T-helper 2 cell treated with Interferon-gamma antibody and Interleukin-4, amounts not matched to agents 5 μg/mL and 100 μg/mL, for 36 hours (primary cell): ENCODE measurements around the gene SNRNP40.
"Not testable (repeated sequence)": the region's sequence is repeated elsewhere in the genome, so short reads cannot be mapped to it uniquely, and the experiment has no call there.

Experiments used
- DNase-seq: peaks from one replicate; pipeline ENCODE4 v3.0.0; 2021; ENCODE audit warnings: low spot score
- H3K27ac Mint-ChIP-seq: one replicate; pipeline ENCODE4 v1.8.0; 2021; ENCODE audit warnings: mild to moderate bottlenecking, mixed read lengths
- H3K27me3 Mint-ChIP-seq: one replicate; pipeline ENCODE4 v1.8.0; 2021; ENCODE audit warnings: low read depth, mixed read lengths
- H3K36me3 Mint-ChIP-seq: one replicate; pipeline ENCODE4 v1.8.0; 2021; ENCODE audit warnings: low read depth, mixed read lengths
- H3K4me1 Mint-ChIP-seq: one replicate; pipeline ENCODE4 v1.8.0; 2021; ENCODE audit warnings: low read depth, mixed read lengths
- H3K4me3 Mint-ChIP-seq: one replicate; pipeline ENCODE4 v1.8.0; 2022; ENCODE audit warnings: mild to moderate bottlenecking, moderate library complexity, mixed read lengths
- H3K9me3 Mint-ChIP-seq: one replicate; pipeline ENCODE4 v1.8.0; 2021; ENCODE audit warnings: mixed read lengths

SNRNP40 gene

DNA sequence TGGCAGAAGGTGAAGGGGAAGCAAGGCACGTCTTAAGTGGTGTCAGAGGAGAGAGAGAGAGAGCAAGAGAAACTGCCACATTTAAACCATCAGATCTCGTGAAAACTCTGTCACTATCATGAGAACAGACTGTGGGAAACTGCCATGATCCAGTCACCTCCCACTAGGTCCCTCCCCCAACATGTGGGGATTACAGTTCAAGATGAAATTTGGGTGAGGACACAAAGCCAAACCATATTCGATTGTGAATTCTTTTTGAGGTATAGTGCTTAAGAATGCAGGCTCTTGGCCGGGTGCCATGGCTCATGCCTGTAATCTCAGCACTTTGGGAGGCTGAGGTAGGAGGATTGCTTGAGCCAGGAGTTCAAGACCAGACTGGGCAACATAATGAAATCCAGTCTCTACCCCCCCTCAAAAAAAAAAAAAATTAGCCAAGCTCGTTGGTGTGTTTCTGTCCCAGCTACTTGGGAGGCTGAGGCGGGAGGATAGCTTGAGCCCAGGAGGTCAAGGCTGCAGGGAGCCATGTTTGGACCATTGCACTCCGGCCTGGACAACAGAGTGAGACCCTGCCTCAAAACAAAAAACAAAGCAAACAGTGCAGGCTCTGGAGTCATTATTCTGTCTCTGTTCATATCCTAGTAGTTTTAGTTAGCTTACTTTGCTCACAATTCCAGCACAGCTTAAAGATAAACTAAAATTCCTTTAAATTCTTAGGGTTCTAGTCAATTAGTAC is 6.3 kb upstream of the SNRNP40 start:
- H3K4me1 Mint-ChIP-seq, result peaks cover 11% of the 10 kb centered on the region
- H3K36me3 Mint-ChIP-seq, result no peaks in the 10 kb centered on the region
- no peak overlapping the region for H3K27ac Mint-ChIP-seq
- no peak for DNase-seq
- no peak overlapping the region for H3K4me3 Mint-ChIP-seq
- no peaks in the 10 kb centered on the region for H3K9me3 Mint-ChIP-seq
- no peaks in the 10 kb centered on the region for H3K27me3 Mint-ChIP-seq

DNA sequence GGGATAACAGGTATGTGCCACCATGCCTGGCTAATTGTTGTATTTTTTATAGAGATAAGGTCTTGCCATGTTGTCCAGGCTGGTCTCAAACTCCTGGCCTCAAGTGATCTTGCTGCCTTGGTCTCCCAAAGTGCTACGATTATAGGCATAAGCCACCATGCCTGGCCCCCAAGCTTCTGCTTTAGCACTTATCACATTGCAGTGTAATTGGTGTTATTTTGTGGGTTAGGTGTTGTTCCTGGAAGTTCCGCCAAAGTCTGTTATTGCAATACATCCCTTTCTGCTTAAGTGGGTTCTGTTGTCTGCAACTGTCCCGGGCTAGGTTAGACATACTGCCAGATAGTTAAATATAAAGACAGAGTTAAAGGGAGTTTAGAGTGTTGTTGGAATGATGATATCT is 3.6 kb upstream of the SNRNP40 start:
- Mint-ChIP-seq H3K9me3 (no peaks in the 10 kb centered on the region), H3K36me3 (peaks cover 5% of the 10 kb centered on the region), H3K4me3 (no peak overlapping the region), H3K4me1 (peaks cover 15% of the 10 kb centered on the region), H3K27me3 (no peaks in the 10 kb centered on the region), H3K27ac (no peak overlapping the region)
- DNase-seq, result no peak

DNA sequence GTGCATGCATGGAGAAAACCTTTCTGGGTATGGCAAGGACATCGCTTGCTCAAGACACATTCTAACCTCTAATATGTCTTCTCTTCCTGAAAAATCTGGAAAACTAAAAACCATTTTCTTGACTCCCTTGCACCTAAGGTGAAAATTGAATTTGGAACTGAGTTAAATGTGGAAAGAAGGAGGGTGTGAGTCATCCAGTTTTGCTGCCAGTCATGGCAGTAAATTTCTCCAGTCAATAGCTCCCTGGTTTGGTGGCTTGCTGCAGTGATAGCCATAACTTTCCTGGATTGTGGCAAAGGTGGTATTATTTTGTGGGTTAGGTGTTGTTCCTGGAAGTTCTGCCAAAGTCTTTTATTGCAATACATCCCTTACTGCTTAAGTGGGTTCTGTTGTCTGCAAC is 2.8 kb upstream of the SNRNP40 start:
- Mint-ChIP-seq H3K4me3 (no peak overlapping the region), H3K27ac (no peak overlapping the region), H3K4me1 (peaks cover 19% of the 10 kb centered on the region), H3K9me3 (no peaks in the 10 kb centered on the region), H3K36me3 (peaks cover 9% of the 10 kb centered on the region), H3K27me3 (no peaks in the 10 kb centered on the region)
- no peak for DNase-seq

DNA sequence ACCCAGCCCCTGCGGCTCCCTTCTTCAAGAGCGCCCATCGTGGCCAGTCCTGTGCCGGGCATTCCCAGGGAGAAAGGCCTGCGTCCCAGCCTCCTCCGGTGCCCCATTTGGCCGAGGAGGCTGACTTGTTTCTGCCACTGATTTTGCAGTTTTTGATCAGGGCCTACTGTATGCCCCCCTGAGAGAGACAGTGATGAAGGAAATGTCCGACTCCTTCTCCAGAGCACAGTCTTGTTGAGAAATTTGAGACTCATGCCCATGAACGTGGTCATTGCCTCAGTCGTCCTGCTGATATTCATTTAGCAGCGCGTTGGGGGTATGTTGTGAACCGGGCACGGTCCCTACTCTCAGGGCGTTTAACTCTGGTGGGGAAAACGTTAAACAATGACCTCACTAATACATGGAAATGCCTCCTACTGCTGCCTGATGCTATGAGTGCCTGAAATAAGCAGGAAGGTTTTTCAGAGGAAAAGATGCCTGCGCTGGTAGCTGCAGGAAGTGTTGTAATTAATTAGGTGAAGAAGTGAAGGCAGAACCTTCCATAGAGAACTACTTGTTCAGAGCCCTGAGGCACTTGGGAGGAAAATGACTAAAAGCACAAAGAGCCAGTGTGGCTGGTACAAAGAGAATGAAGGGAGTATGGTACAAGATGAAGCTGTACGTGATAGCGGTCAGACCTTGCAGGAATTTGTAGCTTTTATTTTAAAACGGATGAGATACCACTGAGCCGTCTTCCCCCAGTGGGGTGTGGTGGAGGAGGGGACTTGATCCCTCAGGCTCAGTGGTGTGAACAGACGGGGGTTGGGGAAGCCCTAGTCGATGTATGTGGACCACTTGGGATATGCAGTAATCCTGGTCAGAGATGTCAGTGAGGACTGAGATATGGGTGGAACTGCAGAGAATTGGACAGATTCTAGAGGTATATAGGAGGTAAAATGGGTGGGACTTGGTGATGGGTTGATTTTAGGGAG is 974 bp upstream of the SNRNP40 start:
- H3K4me1 Mint-ChIP-seq, result peaks cover 19% of the 10 kb centered on the region
- no peak overlapping the region for H3K4me3 Mint-ChIP-seq
- H3K27me3 Mint-ChIP-seq, result no peaks in the 10 kb centered on the region
- DNase-seq, result no peak
- no peak overlapping the region for H3K27ac Mint-ChIP-seq
- peaks cover 20% of the 10 kb centered on the region for H3K36me3 Mint-ChIP-seq
- no peaks in the 10 kb centered on the region for H3K9me3 Mint-ChIP-seq

DNA sequence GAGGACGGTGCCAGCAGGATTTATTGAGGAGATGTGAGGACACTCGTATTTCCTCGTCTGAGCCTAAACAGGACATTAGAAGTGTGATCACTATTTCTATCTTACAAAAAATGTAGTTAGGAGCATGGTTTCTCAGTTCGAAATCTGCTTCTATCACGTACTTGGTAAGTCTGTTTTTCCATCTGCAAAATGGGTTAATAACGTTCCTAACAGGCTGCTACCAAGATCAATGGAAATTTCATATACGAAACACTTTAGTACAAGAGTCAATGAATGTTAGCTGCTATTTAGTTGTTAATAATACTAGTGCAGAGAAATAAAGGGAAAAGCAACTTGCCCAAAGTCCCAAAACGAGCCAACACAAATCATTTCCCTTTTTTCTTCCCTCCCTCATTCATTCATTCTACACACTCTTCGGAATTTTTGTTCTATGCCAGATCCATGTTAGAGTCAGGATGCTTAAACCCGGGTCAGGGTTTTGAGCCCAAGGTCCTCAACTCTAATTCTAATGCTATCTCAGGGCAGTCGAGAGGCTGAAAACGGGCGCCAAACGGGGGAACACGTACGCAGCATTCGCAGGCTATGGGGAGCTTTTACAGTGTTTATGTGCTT is 608 bp downstream of the SNRNP40 start:
- Mint-ChIP-seq H3K27me3 (no peaks in the 10 kb centered on the region), H3K27ac (no peak overlapping the region), H3K4me3 (no peak overlapping the region), H3K36me3 (peaks cover 30% of the 10 kb centered on the region), H3K4me1 (peaks cover 19% of the 10 kb centered on the region), H3K9me3 (no peaks in the 10 kb centered on the region)
- no peak for DNase-seq

DNA sequence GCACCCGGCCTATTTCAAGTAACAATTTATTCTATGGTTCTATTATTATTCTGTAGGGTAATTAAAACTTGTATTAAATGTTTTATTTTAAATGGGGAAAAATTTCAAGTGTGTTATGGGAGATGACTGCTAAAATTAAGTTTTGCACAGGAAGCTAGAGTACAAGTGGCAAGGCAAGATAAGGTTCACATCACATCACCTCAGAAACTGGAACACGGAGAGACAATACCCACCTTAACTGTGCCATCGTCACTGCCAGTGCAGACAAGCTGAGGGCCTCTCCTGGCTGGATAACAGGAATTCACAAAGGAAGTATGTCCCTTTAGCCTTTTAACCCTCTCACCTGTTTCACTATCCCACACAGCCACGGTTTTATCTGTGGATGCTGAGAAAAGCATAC is 7.6 kb downstream of the SNRNP40 start:
- DNase-seq, result no peak
- no peak overlapping the region for H3K4me3 Mint-ChIP-seq
- peaks cover 48% of the 10 kb centered on the region for H3K36me3 Mint-ChIP-seq
- H3K4me1 Mint-ChIP-seq, result peaks cover 2% of the 10 kb centered on the region
- H3K27ac Mint-ChIP-seq, result no peak overlapping the region
- H3K27me3 Mint-ChIP-seq, result no peaks in the 10 kb centered on the region
- H3K9me3 Mint-ChIP-seq, result no peaks in the 10 kb centered on the region

DNA sequence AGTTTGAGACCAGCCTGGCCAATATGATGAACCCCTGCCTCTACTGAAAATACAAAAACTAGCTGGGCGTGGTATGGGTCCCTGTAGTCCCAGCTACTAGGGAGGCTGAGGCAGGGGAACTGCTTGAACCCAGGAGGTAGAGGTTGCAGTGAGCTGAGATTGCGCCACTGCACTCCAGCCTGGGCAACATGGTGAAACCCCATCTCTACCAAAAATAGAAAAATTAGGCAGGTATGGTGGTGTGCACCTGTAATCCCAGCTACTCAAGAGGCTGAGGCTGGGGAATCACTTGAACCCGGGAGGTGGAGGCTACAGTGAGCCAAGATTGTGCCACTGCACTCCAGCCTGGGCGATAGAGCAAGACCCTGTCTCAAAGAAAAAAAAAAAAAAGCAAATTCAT is 8.8 kb downstream of the SNRNP40 start:
- not testable (repeated sequence) for H3K9me3 Mint-ChIP-seq, H3K27me3 Mint-ChIP-seq, H3K4me3 Mint-ChIP-seq, H3K4me1 Mint-ChIP-seq, DNase-seq, H3K27ac Mint-ChIP-seq
- peaks cover 45% of the 10 kb centered on the region for H3K36me3 Mint-ChIP-seq

DNA sequence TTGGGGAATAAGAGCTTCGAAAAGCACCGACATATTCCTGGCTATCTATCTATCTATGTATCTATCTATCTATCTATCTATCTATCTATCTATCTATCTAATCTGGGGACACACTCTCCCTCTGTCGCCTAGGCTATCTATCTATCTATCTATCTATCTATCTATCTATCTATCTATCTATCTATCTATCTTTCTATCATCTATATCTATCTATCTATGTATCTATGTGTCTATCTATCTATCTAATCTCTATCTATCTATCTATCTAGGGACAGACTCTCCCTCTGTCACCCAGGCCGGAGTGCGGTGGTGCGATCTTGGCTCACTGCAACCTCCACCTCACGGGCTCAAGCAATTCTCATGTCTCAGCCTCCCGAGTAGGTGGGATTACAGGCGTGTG is 14.2 kb downstream of the SNRNP40 start:
- H3K36me3 Mint-ChIP-seq, result peaks cover 56% of the 10 kb centered on the region
- H3K4me1 Mint-ChIP-seq, H3K9me3 Mint-ChIP-seq, H3K27me3 Mint-ChIP-seq, H3K4me3 Mint-ChIP-seq, DNase-seq, H3K27ac Mint-ChIP-seq: not testable (repeated sequence)

DNA sequence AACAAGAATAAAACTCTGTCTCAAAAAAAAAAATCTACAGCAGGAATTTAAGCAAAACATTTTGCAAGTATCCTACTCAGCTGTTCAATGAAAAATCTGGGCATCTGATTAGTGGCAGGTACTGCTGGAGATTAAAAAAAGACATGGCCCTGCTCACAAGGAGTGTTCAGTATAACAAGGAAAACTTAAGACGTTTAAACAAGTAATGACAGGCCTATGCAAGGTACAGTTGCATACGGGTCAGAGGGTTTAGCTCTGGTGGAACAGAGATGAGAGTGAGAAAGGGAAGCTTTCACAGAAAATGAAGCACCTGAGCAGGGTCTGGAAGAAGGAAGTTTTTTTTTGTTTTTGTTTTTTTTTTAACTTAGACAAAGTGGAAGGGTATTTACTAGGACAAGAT is 23.0 kb downstream of the SNRNP40 start:
- no peak for DNase-seq
- Mint-ChIP-seq H3K9me3 (no peaks in the 10 kb centered on the region), H3K36me3 (peaks cover 48% of the 10 kb centered on the region), H3K4me3 (no peak overlapping the region), H3K4me1 (peaks cover 3% of the 10 kb centered on the region), H3K27me3 (no peaks in the 10 kb centered on the region), H3K27ac (no peak overlapping the region)

DNA sequence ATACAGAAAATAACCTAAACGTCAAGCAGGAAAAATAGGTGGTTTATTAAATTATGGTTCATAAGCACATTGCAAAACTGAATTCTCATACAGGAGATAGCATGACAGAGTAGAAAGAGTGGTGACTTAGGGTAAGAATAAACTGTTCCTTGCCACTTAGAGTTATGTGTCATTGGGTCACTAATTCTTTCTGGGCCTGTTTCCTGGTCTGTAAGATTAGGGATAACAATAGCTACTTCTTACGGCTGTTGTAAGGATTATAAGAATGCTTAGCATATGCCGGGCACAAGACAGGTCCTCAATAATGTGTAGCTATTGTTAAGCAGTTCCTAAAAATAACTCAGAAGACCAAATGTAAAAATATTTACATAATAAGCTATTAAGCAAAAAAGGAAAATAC is 24.2 kb downstream of the SNRNP40 start:
- H3K4me3 Mint-ChIP-seq, result no peak overlapping the region
- peaks cover 48% of the 10 kb centered on the region for H3K36me3 Mint-ChIP-seq
- H3K27ac Mint-ChIP-seq, result no peak overlapping the region
- no peak for DNase-seq
- H3K4me1 Mint-ChIP-seq, result peaks cover 3% of the 10 kb centered on the region
- no peaks in the 10 kb centered on the region for H3K27me3 Mint-ChIP-seq
- H3K9me3 Mint-ChIP-seq, result no peaks in the 10 kb centered on the region

DNA sequence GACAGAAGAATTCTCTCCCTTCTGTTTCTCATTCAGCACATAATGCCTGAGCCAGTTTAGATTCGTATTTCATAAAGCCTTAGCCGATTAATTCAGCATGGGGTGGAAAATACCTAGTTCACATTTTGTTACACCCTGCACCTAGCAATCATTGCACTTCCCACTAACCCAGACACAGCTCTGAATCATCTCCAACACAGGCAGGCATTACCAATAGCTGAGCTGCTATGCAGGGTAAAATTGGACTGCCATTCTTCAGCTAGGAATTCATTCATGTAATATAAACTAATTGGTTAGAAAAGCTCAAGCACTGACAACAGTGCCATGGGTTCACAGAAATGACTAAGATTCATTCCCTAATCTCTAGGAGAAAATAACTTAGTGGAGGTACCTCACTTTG is 30.0 kb downstream of the SNRNP40 start:
- H3K9me3 Mint-ChIP-seq, result no peaks in the 10 kb centered on the region
- no peak for DNase-seq
- peaks cover 56% of the 10 kb centered on the region for H3K36me3 Mint-ChIP-seq
- no peaks in the 10 kb centered on the region for H3K27me3 Mint-ChIP-seq
- no peaks in the 10 kb centered on the region for H3K4me1 Mint-ChIP-seq
- no peak overlapping the region for H3K4me3 Mint-ChIP-seq
- H3K27ac Mint-ChIP-seq, result no peak overlapping the region

DNA sequence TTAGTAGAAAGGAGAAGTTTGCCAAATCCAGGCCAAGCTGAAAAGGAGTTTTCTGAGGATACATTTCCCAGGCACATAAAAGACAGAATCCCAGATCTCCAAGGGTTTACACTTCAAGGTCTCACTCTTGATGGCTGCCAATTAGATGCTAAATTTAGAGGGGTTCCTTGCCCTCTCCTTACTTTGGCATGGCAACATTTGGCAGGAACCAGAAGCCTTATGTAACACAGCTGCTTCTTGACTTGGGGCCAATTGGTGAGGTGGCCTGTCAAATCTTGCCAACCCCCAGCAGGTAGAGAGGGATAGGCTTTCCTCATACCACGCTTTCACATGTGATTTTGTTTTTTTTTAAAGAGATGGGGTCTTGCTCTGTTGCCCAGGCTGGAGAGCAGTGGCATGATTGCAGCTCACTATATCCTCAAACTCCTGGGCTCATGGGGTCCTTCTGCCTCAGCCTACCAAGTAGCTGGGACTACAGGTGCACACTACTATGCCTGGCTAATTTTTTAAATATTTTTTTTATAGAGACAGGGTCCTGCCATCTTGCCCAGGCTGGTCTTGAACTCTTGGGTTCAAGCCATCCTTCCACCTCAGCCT is 31.7 kb downstream of the SNRNP40 start:
- peaks cover 51% of the 10 kb centered on the region for H3K36me3 Mint-ChIP-seq
- H3K27me3 Mint-ChIP-seq, result no peaks in the 10 kb centered on the region
- no peak overlapping the region for H3K27ac Mint-ChIP-seq

DNA sequence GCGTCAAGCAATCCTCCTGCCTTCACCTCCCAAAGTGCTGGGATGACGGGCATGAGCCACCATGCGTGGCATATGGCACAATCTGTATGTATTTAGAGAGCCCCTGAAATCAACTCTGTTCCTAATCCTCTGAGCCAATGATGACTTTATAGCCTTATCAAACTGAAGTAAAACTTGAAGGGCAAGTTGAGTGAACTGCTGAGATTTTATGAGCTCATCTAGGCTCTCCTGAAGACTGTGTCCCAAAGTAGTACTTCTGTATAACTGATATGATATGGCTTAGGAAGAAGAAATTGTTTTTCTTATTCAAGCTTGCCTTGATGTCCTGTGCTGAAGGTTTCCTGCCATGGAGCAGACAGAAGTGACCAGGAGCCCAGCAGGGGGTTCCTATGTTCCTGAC is 33.2 kb downstream of the SNRNP40 start:
- Mint-ChIP-seq H3K27ac (no peak overlapping the region), H3K4me1 (no peaks in the 10 kb centered on the region), H3K36me3 (peaks cover 45% of the 10 kb centered on the region), H3K27me3 (no peaks in the 10 kb centered on the region), H3K9me3 (no peaks in the 10 kb centered on the region), H3K4me3 (no peak overlapping the region)
- no peak for DNase-seq

More for the DNA sequence above, 31.7 kb downstream of the SNRNP40 start:
- H3K9me3 Mint-ChIP-seq, result no peaks in the 10 kb centered on the region
- H3K4me3 Mint-ChIP-seq, result no peak overlapping the region
- no peak for DNase-seq
- no peaks in the 10 kb centered on the region for H3K4me1 Mint-ChIP-seq

DNA sequence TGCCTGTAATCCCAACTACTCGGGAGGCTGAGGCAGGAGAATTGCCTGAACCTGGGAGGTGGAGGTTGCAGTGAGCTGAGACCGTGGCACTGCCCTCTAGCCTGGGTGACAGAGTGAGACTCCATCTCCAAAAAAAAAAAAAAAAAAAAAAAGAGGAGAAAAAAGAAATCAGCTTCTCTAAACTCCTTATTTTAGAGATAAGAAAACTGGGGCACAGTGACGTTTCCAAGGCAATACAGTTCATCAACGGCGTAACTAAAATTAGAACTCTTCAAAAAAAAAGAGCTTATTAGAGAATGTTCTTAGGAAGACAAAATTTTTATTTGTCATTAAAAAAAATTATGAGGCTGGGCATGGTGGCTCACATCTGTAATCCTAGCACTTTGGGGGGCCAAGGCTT is 34.2 kb downstream of the SNRNP40 start:
- H3K27ac Mint-ChIP-seq, DNase-seq, H3K9me3 Mint-ChIP-seq, H3K27me3 Mint-ChIP-seq, H3K4me3 Mint-ChIP-seq, H3K4me1 Mint-ChIP-seq: not testable (repeated sequence)
- H3K36me3 Mint-ChIP-seq, result peaks cover 46% of the 10 kb centered on the region
